ENCODE results near the gene KATNB1. TPM values are rescaled to one million over a fixed set of nuclear protein-coding genes. Genes with fewer than 3 reads are reported as not detected.
"Not testable (repeated sequence)": the region's sequence is repeated elsewhere in the genome, so short reads cannot be mapped to it uniquely, and the experiment has no call there.

KATNB1 gene
- total RNA-seq, 1 experiment from 2014 or later: 37.7 TPM

- Histone ChIP-seq H3K27me3 (ENCODE audit: low read length) (no peaks in the 10 kb centered on the region), H3K9me2 (replicated peaks; ENCODE audit: low read length) (no peaks in the 10 kb centered on the region), H3K4me3 (ENCODE audit: low read length) (no peak overlapping the region), H3K79me2 (ENCODE audit: low read length) (no peaks in the 10 kb centered on the region), H4K20me1 (ENCODE audit: low read length) (no peaks in the 10 kb centered on the region), H3K4me2 (ENCODE audit: low read length) (no peak overlapping the region), H3K9ac (ENCODE audit: low read length) (no peak overlapping the region), H3K9me3 (ENCODE audit: low read length) (no peaks in the 10 kb centered on the region), H3K36me3 (ENCODE audit: low read depth, low read length) (no peaks in the 10 kb centered on the region), H3K27ac (ENCODE audit: low read length) (no peak overlapping the region), H2AFZ (ENCODE audit: low read length) (no peak overlapping the region), H3K4me1 (ENCODE audit: insufficient read depth, low read length) (no peaks in the 10 kb centered on the region), H3F3A (ENCODE audit: low read length, unreplicated experiment) (no peaks in the 10 kb centered on the region)
- CTCF ChIA-PET: no interaction called here
- intact Hi-C loops (cut with micrococcal nuclease): no loop called here
- DNase-seq: no peak
- TF ChIP-seq EZH2 (IDR thresholded peaks at IDR 0.05; ENCODE audit: low read length, unreplicated experiment) (no peak), EZH2phosphoT487 (IDR thresholded peaks at IDR 0.05; ENCODE audit: borderline replicate concordance, low read length) (no peak), CTCF (conservative IDR thresholded peaks at IDR 0.05; ENCODE audit: low read depth, low read length) (no peak)
- no TSS peak for BruUV-seq (replicated peaks)
- no peak for ATAC-seq
- POLR2A ChIA-PET (ENCODE audit: unreplicated experiment): no interaction called here
Observed at GRCh38 chr16:57744642-57744903, 9.0 kb downstream of the KATNB1 start.

GRCh38 chr16:57745768-57746167 is 10.2 kb downstream of the KATNB1 start:
- TF ChIP-seq CTCF (conservative IDR thresholded peaks at IDR 0.05; ENCODE audit: low read depth, low read length) (no peak), EZH2phosphoT487 (IDR thresholded peaks at IDR 0.05; ENCODE audit: borderline replicate concordance, low read length) (no peak), EZH2 (IDR thresholded peaks at IDR 0.05; ENCODE audit: low read length, unreplicated experiment) (no peak)
- ATAC-seq: no peak
- Histone ChIP-seq H3K36me3 (ENCODE audit: low read depth, low read length) (no peaks in the 10 kb centered on the region), H3K79me2 (ENCODE audit: low read length) (no peaks in the 10 kb centered on the region), H3K4me2 (ENCODE audit: low read length) (no peak overlapping the region), H3K9me2 (replicated peaks; ENCODE audit: low read length) (no peaks in the 10 kb centered on the region), H3K9ac (ENCODE audit: low read length) (no peak overlapping the region), H3K9me3 (ENCODE audit: low read length) (no peaks in the 10 kb centered on the region), H4K20me1 (ENCODE audit: low read length) (no peaks in the 10 kb centered on the region), H3F3A (ENCODE audit: low read length, unreplicated experiment) (no peaks in the 10 kb centered on the region), H3K27ac (ENCODE audit: low read length) (no peak overlapping the region), H3K4me1 (ENCODE audit: insufficient read depth, low read length) (no peaks in the 10 kb centered on the region), H3K27me3 (ENCODE audit: low read length) (no peaks in the 10 kb centered on the region), H3K4me3 (ENCODE audit: low read length) (no peak overlapping the region), H2AFZ (ENCODE audit: low read length) (no peak overlapping the region)
- BruUV-seq (replicated peaks): no TSS peak
- POLR2A ChIA-PET (ENCODE audit: unreplicated experiment): no interaction called here
- CTCF ChIA-PET: no interaction called here
- no peak for DNase-seq
- intact Hi-C loops (cut with micrococcal nuclease): no loop called here

- H2AFZ ChIP-seq (ENCODE audit: low read length); CTCF ChIA-PET; H3K79me2 ChIP-seq (ENCODE audit: low read length); H3F3A ChIP-seq (ENCODE audit: low read length, unreplicated experiment); DNase-seq; H3K4me2 ChIP-seq (ENCODE audit: low read length); H3K9me3 ChIP-seq (ENCODE audit: low read length); BruUV-seq (replicated peaks); H3K27me3 ChIP-seq (ENCODE audit: low read length); H3K4me1 ChIP-seq (ENCODE audit: insufficient read depth, low read length); H4K20me1 ChIP-seq (ENCODE audit: low read length); H3K27ac ChIP-seq (ENCODE audit: low read length); intact Hi-C loops (cut with micrococcal nuclease); H3K4me3 ChIP-seq (ENCODE audit: low read length); H3K9ac ChIP-seq (ENCODE audit: low read length); POLR2A ChIA-PET (ENCODE audit: unreplicated experiment); ATAC-seq; H3K36me3 ChIP-seq (ENCODE audit: low read depth, low read length); H3K9me2 ChIP-seq (replicated peaks; ENCODE audit: low read length): not testable (repeated sequence)
Observed at GRCh38 chr16:57746316-57746715, 10.7 kb downstream of the KATNB1 start.
